Tibial nerve (tissue), 3 donors: ENCODE results near the gene HSD17B1.

Experiments
- POLR2A ChIP-seq, 2 donors: fragments of 450-650 bp; IDR thresholded peaks; one replicate each; pipeline ENCODE4 v1.6.1; 2017; ENCODE audit warnings: antibody characterized with exemption in 2 of 2, mild to moderate bottlenecking in 2 of 2, moderate library complexity in 2 of 2
- TF ChIP-seq, protein P1 (sequence below), 5 experiments: fragments of 200-600 bp in 3 of 5; fragments of 450-650 bp in 2 of 5; sonication (generic) in 3 of 5; IDR thresholded peaks; one replicate each; pipeline ENCODE4 v1.5.1; 2016 to 2019; ENCODE audit warnings: antibody characterized with exemption in 5 of 5, mild to moderate bottlenecking in 3 of 5, moderate library complexity in 2 of 5

DNA sequence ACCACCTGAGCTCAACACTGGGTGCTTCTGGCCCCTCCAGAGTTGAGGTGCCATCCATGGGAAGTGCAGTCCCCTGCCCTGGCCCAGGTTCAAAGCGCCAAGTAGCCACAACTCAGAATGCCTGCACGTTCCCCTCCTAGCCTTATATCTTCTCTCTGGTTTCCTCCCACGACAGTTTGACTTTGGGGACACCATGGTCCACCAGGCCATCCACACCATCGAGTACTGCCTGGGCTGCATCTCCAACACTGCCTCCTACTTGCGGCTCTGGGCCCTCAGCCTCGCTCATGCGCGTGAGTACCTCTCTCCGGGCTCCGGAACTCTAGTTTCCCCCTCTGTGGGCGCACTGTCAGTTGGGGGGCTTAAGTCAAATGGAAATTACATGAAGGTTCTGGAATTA is 39.0 kb upstream of the HSD17B1 start:
- no peak for TF ChIP-seq POLR2A (IDR thresholded peaks at IDR 0.05)
- TF ChIP-seq, protein P1, sequence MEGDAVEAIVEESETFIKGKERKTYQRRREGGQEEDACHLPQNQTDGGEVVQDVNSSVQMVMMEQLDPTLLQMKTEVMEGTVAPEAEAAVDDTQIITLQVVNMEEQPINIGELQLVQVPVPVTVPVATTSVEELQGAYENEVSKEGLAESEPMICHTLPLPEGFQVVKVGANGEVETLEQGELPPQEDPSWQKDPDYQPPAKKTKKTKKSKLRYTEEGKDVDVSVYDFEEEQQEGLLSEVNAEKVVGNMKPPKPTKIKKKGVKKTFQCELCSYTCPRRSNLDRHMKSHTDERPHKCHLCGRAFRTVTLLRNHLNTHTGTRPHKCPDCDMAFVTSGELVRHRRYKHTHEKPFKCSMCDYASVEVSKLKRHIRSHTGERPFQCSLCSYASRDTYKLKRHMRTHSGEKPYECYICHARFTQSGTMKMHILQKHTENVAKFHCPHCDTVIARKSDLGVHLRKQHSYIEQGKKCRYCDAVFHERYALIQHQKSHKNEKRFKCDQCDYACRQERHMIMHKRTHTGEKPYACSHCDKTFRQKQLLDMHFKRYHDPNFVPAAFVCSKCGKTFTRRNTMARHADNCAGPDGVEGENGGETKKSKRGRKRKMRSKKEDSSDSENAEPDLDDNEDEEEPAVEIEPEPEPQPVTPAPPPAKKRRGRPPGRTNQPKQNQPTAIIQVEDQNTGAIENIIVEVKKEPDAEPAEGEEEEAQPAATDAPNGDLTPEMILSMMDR (IDR thresholded peaks at IDR 0.05), result no peak
